GM12874 (cell line): Measurements from ENCODE around the gene MRPL12.

ENCODE experiments used
- TF ChIP-seq, protein P1 (sequence below): IDR thresholded peaks from 2 replicates; pipeline ENCODE4 v1.5.1; 2011; ENCODE audit warnings: low read depth, mild to moderate bottlenecking, control low read depth, low read length, moderate library complexity; ENCODE audit not compliant: insufficient read depth

The MRPL12 gene

DNA sequence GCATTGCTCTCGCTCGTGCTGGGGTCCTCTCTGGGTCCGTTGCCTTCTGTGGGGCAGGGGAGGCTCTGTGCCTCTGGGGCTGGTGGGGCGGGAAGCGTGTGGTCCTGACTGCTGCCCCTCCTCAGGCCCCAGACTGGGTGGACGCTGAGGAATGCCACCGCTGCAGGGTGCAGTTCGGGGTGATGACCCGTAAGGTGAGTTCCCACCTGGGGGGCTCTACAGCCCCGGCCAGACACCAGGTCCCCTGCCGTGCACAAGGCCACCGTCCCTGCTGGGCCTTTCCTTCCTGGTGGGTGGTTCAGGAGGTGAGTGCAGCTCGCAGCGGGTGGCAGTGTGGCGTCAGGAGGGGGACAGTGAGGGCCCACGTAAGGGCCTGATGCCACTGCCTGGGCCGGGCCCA, 12.6 kb upstream of the MRPL12 start:
- TF ChIP-seq, protein P1, sequence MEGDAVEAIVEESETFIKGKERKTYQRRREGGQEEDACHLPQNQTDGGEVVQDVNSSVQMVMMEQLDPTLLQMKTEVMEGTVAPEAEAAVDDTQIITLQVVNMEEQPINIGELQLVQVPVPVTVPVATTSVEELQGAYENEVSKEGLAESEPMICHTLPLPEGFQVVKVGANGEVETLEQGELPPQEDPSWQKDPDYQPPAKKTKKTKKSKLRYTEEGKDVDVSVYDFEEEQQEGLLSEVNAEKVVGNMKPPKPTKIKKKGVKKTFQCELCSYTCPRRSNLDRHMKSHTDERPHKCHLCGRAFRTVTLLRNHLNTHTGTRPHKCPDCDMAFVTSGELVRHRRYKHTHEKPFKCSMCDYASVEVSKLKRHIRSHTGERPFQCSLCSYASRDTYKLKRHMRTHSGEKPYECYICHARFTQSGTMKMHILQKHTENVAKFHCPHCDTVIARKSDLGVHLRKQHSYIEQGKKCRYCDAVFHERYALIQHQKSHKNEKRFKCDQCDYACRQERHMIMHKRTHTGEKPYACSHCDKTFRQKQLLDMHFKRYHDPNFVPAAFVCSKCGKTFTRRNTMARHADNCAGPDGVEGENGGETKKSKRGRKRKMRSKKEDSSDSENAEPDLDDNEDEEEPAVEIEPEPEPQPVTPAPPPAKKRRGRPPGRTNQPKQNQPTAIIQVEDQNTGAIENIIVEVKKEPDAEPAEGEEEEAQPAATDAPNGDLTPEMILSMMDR, result no peak

DNA sequence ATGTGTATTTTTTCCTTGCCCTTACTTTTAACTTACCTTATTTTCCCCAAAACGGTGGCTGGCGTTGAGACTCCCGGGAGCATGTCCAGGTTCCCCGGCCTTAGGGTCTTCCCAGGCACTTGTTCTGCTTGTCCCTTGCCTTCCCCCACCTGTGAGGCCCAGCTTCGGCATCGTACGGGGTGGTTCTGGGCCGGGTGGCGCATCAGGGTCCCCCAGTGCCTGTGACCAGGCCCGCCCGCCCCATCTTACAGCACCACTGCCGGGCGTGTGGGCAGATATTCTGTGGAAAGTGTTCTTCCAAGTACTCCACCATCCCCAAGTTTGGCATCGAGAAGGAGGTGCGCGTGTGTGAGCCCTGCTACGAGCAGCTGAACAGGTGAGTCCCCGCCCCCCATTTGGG, 12.0 kb upstream of the MRPL12 start:
- TF ChIP-seq, protein P1, result no peak

DNA sequence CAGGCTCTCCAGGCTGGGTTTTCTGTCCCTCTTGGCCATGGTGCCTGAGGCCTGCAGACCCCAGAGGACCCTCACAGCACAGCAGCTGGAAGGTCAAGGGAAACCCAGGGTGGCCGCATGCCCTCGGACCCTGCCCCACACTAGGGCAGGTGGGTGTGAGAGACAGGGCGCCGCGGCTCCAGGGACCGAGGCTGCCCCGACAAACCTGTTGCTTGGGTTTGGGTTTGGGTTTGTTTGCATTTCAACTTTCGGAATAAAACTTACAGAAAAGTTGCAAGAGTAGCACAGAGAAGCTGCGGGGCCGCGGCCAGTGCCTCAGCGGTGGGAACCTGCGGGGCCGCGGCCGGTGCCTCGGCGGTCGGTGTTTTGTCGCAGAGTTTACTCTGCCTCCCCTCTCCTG, 11.6 kb upstream of the MRPL12 start:
- TF ChIP-seq, protein P1, result no peak

DNA sequence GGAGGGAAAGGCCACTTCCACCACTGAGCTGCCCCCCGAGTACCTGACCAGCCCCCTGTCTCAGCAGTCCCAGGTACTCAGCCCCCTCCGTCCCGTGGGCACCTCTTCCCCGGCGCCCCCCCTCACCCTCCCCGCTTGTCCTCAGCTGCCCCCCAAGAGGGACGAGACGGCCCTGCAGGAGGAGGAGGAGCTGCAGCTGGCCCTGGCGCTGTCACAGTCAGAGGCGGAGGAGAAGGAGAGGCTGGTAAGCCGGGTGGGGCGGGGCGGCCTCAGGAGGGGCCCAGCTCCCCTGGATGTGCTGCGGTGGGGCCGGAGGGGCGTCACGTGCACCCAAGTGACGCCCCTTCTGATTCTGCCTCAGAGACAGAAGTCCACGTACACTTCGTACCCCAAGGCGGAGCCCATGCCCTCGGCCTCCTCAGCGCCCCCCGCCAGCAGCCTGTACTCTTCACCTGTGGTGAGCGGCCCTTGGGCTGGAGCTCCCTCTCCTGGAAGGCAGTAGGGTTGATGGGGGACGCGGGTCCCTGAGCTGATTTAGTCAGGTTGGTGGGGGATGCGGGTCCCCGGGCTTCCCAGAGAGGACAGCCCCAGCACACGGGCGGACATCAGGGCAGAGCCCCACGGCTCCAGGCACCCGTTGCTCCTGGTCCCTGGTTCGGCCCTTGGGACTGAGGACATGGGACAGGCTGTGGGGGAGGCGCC, 9.5 kb upstream of the MRPL12 start:
- TF ChIP-seq, protein P1, result no peak

DNA sequence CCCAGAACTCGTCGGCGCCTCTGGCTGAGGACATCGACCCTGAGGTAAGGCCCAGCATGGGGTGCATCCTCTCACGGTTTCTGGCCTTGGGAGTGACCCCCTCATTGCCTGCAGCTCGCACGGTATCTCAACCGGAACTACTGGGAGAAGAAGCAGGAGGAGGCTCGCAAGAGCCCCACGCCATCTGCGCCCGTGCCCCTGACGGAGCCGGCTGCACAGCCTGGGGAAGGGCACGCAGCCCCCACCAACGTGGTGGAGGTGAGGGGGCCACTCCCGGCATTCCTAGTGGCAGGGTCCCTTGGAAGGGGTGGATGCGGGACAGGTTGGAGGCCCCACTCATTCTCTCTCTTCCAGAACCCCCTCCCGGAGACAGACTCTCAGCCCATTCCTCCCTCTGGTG, 8.4 kb upstream of the MRPL12 start:
- TF ChIP-seq, protein P1, result no peak

DNA sequence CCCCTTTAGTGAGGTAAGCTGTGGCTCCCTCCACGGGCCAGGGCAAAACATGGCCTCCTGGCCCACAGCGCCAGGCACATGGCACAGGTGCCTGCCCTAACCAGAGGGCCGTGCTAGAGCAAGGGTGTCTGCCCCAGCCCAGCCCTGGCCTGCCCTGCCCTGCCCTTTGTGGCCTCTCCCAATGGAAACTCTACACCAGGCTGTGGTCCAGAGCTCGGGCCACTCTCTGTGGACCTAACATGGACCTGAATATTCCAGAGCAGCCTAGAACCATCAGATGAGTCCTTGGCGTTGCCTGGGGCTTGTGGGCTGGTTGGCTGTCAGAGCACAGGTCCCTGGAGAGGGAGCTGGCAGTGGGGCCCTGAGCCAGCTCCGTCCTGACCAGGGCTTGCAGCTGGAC, 8.0 kb upstream of the MRPL12 start:
- TF ChIP-seq, protein P1, result no peak

DNA sequence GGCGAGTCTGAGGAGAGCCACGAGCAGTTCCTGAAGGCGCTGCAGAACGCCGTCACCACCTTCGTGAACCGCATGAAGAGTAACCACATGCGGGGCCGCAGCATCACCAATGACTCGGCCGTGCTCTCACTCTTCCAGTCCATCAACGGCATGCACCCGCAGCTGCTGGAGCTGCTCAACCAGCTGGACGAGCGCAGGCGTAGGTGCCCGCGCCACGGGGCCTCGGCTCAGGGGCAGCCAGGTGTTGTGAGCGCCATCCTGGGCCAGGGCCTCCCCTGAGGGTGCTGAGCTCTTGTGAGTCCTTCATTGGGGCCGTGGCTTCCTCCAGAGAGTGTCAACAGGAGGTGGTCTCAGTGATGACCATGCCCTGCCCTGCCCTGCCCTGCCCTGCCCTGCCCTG, 7.4 kb upstream of the MRPL12 start:
- TF ChIP-seq, protein P1, result no peak
